Activated naive CD4-positive, alpha-beta T cell treated with anti-CD3 and anti-CD28 coated beads, Interleukin-2, amount 50 U/mL, for 16 hours (primary cell): ENCODE data around the gene SCAPER.
"Not testable (repeated sequence)": the region's sequence is repeated elsewhere in the genome, so short reads cannot be mapped to it uniquely, and the experiment has no call there.

Experiments
- DNase-seq: peaks from one replicate; pipeline ENCODE4 v3.0.0-alpha.2; 2020

The SCAPER gene

DNA sequence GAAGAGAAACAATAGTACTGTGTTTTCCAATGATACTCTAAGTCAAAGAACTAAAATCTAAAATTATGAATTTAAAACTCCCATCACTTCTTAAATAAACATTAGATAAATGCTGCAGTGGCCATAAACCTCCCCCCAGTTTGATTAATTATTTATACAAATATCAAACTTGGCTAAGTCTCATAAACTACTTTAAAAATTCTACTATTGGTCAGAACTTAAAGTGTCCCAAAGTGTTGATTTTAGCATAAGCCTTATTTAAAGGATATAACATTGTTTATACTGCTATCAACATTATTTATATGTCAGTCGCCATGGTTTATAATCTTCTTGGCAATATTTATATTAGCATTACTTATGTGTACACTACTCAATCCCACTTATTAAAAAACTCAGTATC, 132.4 kb downstream of the SCAPER start:
- DNase-seq, result no peak

DNA sequence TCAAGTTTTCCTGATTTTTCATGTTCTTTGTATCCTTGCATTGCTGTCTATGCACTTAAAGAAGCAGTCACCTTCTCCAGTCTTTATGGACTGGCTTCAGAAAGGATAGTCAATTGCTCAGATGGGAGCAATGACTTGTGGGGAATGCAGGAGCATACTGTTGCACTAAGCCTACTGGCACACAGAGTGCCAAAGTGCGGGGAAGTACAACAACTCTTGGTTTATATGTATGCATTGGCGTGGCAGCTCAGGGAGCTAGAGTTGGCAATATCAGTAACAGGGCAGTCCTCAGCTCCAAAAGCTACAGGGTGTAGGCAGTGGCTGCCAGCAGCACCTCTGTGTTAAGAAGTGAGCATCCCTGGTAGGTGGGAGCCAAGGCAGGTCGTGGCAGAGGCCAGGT, 141.1 kb downstream of the SCAPER start:
- DNase-seq, result no peak

DNA sequence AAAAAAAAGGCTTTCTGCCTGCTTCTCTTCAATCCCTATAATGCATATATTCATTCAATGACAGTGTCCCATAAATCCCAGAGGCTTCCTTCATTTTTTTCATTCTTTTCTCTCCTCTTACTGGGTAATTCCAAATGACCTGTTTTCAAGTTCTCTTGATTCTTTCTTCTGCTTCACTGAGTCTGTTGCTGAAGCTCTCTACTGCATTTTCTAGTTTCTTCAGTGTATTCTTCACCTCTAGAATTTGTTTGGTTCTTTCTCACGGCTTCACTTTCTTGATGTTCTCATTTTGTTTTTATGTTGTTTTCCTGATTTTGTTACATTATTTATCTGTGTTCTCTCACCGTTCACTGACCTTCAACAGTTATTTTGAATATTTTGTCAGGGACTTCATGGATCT, 141.6 kb downstream of the SCAPER start:
- DNase-seq, result no peak

DNA sequence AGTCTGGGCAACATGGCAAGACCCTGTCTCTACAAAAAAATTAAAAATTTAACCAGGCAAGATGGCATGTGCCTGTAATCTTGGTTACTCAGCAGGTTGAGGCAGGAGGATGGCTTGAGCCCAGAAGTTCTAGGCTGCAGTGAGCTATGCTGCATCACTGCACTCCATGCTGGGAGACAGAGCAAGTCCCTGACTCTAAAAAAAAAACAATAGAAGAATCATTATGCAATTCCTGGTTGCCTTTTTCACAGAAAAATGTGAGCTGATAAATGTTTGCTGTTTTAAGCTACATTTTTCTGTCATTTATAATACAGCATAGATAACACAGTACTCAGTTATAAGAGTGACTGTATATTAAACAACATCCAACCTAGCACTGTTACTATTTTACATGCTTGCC, 148.8 kb downstream of the SCAPER start:
- DNase-seq, result no peak

DNA sequence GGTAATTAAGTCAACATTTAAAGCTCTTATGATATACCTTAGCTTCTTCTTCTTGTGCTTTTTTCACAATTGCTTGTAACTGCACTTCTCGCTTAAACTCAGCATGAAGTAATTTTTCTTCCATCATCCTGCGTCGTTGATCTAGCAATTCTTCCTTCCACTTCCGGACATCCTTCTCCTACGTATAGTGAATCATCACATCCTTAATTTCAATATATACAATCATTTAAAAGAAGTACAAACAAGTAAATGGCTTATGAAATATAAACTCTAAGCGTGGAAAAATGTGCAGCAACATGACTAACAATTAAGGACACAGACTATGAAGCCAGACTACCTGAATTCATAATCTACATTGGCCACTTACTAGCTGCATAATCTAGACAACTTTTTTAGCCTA, 151.4 kb downstream of the SCAPER start:
- DNase-seq, result no peak

DNA sequence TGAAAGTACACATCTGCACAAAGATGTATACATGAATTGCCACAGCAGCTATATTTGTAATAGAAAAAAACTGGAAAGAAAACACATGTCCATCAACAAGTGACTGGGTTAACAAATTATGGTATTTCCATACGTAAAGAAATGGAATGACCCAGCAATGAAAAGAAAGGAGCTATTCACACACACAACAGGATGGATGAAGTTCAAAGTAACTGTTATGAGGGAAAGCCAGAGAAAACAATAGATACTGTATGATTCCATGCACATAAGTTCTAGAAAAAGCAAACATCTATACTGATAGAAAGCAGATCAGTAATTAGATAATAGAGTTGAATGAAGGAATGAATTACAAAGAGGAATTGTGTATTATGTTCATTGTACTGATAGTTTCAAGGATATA, 152.0 kb downstream of the SCAPER start:
- DNase-seq, result no peak

DNA sequence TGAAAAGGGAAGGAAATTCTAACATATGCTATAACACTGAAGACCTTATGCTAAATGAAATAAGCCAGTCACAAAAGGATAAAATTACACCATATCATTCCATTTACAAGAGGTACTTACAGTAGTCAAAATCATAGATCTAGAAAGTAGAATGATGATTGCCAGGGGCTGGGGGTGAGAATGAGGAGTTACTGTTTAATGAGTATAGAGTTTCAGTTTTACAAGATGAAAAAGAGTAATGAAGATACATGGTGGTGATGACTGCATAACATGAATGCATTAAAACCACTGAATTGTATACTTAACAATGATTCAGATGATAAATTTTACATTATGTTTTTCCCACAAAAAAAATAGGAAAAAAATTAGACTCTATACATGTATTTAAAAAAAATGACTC, 152.6 kb downstream of the SCAPER start:
- peak; percentile 20 for DNase-seq

DNA sequence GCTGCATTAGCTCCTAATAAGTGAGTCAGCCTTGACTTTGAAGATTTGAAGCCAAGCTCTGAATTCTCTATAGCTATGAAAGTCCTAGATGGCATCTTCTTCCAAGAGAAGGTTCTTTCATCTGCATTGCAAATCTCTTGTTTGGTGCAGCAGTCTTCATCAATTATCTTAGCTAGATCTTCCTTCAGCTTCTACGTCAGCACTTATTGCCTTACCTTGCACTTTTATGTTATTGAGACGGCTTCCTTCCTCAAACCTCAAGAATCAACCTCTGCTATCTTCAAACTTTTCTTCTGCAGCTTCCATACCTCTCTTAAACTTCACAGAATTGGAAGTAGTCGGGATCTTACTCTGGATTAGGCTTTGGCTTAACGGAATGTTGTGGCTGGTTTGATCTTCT, 167.6 kb downstream of the SCAPER start:
- no peak for DNase-seq

DNA sequence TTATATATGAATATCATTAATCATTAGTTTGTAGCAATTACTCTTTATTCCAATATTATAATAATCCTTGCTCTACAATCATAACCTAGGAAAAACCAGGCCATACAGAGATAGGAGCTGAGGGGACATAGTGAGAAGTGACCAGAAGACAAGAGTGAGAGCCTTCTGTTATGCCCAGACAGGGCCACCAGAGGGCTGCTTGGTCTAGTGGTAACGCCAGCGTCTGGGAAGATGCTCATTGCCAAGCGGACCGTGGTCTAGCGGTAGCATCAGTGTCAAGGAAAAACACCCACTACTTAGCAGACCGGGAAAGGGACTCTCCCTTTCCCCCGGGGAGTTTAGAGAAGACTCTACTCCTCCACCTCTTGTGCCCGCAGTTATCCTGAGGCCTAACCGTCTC, 172.8 kb downstream of the SCAPER start:
- DNase-seq, result not testable (repeated sequence)

DNA sequence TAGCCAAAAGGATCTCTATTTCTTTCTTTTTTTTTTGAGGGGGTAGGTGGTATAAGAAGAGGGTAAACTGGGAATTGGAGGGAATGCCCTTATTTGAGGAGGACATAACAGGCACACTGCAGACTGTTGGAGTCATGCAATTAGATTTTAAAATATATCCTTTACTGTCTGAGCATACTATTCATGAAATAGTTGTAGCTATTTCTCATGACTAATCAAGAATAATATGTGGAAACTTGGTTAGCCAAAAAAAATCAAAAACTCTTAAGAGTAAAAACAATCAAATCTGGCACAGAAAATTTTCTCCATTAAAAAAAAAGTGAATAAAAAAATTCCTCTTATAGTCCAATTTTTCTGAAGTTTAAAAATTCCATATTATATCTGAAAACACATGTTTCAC, 174.9 kb downstream of the SCAPER start:
- DNase-seq, result no peak

DNA sequence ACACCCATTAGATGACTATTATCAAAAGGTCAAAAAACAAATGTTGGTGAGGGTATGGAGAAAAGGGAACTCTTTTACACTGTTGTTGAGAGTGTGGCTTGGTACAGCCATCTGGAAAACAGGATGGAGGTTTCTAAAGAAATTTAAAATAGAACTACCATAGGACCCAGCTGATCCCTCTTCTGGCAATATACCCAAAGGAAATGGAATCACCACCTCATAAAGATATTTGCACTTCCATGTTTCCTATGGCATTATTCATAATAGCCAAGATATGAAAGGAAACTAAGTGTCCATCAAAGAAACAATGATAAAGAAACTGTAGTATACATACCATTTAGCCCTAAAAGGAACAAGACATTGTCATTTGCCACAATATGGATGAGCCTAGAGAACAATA, 186.3 kb downstream of the SCAPER start:
- no peak for DNase-seq

DNA sequence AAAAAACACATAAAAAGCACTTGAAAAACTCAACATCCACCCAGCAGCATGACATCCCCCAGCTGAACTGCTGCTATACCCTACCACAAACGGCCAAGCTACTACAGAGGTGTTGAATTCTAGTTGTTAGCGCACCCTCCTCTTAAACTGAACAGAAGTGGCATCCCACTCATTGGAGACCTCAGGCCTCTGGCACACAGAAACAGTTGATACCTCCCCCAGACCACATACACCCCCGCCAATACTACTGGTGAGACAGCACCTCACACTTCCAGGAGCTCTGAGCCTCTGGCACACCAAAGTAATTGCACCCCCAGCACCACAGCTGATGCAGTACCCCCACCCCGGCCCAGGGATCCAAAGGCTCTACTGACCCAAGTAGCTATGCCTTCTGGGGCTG, 190.2 kb downstream of the SCAPER start:
- DNase-seq, result no peak

DNA sequence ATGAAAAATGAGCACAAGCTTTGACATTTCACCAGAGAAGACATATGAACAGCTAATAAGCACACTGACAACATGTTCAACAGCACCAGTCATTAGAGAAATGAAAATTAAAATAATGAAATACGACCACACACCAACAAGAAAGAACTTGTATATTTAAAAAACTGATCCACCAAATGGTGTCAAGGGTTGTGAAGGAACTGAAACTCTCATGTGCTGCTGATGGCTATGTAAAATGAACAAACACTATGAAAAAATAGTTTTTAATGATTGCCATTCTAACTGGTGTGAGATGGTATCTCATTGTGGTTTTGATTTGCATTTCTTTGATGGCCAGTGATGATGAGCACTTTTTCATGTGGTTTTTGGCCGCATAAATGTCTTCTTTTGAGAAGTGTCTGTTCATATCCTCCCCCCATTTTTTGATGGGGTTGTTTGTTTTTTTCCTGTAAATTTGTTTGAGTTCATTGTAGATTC, 193.8 kb downstream of the SCAPER start:
- no peak for DNase-seq

DNA sequence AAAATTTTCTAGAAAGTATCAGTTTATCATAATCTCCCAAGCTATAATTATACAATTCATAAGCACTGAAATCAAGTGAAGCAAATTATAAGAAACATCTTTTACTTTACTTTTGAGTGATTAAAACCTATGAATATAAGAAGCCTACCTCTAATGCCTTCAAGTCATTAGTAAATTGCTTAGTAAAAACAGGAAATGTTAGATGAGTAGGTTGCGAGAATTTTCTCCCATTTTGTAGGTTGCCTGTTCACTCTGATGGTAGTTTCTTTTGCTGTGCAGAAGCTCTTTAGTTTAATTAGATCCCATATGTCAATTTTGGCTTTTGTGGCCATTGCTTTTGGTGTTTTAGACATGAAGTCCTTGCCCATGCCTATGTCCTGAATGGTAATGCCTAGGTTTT, 201.1 kb downstream of the SCAPER start:
- not testable (repeated sequence) for DNase-seq

DNA sequence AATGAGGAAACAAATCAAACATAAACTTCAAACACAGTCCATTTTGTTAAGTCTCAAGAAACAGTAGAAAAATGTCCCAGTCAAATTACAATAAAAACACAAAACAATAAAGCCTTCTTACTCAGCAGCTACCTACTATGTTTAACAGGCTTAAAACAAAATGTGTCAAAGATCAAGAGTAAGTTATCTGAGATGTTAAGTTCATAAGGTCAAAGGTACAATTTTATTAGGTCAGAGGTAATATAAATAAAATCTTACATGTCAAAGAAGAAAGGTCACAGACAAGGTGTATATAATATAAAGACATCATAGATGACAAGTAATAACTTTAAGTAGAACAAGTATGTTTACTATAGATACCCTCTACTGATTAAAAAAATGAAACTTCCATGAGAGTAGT, 208.3 kb downstream of the SCAPER start:
- DNase-seq, result no peak

DNA sequence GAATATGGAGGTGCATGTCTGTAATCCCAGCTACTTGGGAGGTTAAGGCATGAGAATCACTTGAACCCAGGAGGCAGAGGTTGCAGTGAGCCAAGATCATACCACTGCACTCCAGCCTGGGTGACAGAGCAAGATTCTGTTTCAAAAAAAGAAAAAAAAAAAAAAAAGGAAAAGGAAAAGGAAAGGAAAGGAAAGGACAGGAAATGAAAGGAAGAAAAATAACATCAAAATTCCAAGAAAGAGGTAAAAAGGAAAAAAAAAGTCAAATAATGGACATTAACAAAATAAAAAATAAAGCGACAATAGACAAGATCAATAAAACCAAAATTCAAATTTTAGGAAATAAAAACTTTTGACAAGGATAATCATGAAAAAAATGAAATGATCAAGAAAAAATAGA, 212.6 kb downstream of the SCAPER start:
- not testable (repeated sequence) for DNase-seq

DNA sequence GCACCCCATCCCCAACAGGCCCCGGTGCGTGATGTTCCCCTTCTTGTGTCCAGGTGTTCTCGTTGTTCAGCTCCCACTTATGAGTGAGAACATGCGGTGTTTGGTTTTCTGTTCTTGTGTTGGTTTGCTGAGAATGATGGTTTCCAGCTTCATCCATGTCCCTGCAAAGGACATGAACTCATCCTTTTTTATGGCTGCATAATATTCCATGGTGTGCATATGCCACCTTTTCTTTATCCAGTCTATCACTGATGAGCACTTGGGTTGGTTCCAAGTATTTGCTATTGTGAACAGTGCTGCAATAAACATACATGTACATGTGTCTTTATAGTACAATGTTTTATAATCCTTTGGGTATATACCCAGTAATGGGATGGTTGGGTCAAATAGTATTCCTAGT, 217.5 kb downstream of the SCAPER start:
- not testable (repeated sequence) for DNase-seq

DNA sequence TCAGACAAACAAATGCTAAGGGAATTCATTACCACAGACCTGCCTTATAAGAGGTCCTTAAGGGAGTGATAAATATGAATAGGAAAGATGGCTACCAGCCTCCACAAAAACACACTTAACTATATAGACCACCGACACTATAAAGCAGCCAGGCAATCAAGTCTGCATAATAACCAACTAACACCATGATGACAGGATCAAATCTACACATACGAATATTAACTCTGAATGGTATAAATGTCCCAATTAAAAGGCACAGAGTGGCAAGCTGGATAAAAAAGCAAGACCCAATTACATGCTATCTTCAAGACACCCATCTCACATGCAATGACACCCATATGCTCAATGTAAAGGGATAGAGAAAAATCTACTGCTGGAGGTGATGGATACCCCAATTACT, 221.1 kb downstream of the SCAPER start:
- DNase-seq, result no peak

DNA sequence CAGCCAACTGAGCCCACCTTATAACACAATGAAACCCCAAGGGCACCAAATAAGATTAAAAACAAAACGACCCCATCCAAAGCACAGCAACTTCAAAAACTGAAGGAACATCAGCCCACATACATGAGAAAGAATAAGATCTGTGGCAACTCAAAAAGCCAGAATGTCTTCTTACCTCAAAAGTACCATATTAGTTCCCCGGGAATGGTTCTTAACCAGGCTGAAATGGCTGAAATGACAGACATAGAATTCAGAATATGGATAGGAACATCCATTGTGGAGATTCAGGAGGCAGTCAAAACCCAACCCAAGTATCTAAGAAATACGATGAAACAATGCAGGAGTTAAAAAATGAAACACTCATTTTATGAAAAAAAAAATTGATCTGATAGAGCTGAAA, 222.3 kb downstream of the SCAPER start:
- DNase-seq, result no peak

DNA sequence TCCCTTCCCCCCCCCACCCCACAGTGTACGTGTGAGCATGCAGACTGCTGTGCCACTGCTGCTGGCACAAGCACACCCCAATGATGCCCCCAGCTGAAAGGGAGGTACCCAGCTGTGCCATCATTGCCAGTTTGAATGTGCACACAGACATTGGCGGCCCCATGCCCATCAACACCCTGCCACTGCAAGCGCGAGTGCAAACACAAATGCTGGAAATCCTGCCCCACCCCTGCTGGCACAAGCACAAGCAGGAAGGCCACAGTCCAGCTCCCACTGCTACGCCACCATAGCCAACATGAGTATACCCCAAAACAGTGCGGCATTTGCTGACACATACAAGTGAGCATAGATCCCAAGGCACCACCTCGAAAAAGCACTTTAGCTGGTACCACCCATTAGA, 222.9 kb downstream of the SCAPER start:
- DNase-seq, result no peak

DNA sequence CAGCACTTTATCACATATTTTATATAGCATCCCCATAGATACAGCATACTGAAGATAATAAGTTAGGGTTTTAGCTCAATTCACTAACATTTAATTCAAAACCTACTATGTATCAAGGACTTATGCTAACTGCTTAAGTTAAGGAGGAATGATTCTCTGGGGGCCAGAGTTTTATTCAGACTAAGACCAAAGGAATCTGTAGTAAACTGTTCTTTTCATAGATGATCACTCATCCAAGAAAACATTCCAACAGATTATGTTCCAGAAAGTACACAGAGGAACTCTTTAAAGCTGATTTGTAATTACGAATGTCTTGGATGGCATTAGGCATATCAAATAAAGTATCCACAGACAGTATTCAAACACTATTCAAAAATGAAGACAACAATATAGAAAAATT, 226.4 kb downstream of the SCAPER start:
- no peak for DNase-seq

DNA sequence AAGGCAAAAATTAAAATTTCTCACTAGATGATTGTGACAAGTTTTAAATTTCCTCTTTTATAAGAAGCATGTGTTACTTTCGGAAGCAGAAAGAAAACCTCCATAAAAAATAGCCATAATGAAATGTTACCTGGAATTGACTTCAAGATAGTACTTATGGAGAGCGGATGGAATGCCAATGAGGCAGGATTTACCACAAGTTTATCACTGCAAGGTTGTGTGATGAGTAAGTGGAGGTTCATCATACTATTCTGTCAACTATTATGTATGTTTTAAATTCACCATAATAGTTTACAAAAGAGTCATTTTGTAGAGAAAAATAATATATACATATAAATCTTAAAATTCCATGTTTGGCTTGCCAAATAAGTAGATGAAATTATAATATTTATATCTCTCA, 230.3 kb downstream of the SCAPER start:
- DNase-seq, result no peak

DNA sequence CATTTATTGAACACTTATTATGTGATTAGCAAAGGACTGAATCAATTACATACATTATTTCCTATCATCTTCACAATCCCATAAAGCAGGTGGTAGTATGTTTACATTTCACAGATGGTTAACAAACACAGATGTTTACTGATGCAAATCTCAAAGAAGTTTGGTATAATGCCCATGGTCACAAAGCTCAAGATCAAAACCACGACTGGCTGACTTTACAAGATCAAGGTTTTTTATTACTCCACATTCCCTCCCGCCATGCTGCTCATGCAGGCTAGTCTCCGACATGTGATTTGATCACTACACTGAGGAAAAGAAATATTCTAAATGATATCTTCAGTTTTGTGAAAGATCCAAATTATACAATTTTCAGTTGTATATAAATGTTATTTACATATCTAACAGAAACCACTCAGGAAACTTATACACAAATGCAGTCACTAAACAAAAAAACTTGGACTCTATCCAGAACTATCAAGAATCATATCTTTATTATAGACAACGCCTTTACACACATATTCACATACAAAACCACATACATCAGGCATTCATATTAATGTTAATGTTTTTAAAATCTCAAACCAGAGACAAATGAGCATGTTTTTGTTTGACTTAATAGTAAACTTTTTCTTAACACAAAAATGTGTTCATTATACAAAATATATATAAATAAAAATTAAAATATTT, 235.5 kb downstream of the SCAPER start:
- no peak for DNase-seq

DNA sequence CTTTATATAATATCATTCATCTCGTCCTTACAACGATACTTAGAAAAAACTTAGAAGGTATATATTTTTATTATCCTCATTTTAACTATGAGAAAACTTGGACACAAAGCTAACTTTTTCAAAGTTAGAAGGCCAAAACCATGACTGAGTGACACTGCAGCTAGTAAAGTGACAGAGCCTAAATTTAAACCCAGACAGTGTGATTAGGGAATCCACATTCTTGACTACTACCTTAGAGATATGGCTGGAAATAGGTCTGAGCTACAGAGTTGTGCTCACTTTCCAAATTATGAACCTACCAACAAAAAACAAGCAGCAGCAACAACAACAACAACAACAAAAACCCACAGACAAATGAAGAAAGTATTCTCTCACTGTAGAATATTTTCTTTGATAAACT, 236.2 kb downstream of the SCAPER start:
- DNase-seq, result no peak

DNA sequence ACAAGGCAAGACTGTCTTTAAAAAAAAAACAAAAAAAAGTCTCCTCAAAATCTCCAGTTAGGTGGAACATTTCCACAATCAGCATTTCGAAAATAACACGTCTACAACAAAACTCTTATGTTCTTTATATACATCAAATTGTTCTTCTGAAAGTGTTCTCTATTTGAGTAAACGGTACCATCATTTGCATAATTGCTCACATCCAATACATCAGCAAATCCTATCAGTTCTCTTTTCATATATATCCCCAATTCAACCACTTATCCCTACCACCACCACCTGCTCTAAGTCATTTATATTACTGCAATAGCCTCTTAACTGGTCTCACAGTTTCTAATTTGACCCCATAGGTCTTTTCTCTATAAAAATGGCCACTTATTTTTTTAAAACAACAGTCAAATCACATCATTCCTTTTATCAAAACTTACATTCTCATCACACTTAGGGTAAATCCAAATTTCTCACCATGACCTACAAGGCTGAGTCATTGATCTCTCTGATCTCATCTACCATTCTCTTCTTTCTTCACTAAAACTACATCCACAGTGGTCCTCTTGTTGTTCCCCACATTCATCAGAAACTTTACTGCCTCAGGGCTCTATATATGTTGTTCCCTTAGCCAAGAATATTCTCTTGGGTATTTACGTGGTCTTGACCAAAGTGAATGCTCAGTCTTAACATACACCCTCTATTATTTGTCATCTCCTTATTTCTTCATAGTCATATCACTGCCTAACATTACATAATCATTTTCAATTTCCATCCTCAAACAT, 237.0 kb downstream of the SCAPER start:
- DNase-seq, result no peak
